HG03135 (cell line): ENCODE data around the gene IFNGR1.
"Not testable (repeated sequence)": the region's sequence is repeated elsewhere in the genome, so short reads cannot be mapped to it uniquely, and the experiment has no call there.

Experiments used
- ATAC-seq: cut with Tn5 transposase; IDR thresholded peaks from one replicate; pipeline ENCODE4 v1.9.1; 2021; ENCODE audit warnings: mild to moderate bottlenecking, moderate library complexity; ENCODE audit not compliant: unreplicated experiment

Gene IFNGR1

DNA sequence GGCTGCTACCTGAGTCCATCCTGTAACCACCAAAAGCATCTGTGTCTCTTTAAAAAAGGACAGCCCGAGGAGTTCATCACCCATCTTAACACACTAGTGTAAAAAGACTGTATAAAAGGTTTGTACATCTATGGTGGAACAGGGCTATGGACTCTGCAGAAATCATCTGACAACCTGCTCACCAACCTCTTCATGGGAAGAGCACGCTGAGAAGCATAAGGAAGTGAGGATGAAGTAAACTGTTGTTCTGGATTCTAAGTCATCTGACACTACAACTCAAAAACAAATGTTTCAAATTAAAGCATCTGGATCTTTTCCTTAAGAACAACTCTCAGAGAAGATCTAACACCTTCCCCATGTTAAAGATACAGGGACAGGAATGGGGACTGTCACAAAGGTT lies 5.4 kb downstream of the IFNGR1 start:
- ATAC-seq: no peak

DNA sequence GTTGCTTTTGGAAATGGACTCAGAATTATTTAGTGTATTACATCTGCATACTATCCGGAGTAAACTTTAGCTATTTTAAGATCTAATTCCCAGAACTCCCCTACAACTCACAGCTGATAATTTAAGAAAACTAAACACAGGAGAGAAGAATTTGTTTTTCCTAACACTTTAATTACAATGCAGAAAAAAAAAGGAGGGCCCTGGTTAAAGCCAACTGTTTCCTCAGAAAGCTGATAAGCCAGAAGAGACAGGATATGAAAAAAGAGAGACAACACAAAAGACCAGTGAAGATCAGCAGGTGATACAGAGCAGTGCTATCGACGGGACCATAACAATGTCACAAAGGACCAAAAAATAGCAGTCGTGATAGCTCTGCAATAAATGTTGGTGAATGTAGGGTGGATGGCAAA lies 5.8 kb downstream of the IFNGR1 start:
- ATAC-seq: no peak

DNA sequence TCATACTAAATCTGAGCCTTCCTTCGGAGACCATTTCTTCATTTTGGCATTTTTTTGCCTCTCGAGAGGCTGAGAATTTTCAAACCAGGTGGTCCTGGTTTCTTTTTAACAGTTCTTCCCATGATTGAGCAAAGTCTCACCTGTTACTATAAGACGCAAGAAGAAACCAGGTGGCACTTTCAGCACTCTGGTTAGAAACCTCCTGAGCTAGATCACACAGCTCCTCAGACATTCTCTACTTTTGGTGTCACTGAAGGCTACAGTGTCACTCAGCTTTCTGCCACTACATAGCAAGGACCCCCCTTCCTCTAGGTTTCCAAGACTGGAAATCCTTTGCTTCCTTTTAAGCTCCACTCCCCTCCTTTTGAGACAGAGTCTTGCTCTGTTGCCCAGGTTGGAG lies 7.3 kb downstream of the IFNGR1 start:
- no peak for ATAC-seq

DNA sequence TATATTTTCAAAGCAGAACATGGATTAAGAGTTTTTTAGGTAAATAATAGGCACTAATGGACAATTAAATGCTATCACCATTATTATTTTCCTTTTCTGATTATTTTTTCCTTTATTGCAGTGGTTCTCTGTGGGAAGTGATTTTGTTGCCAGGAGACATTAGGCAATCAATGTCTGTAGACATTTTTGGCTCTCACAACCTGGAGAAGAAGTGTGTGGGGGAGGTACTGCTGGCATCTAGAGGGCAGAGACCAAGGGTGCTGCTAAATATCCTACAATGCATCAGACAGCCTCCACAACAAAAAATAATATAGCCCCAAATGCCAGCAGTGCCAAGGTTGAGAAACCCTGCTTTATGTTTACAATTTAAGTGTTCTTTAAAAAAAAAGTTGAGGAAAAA lies 8.3 kb downstream of the IFNGR1 start:
- ATAC-seq: no peak

DNA sequence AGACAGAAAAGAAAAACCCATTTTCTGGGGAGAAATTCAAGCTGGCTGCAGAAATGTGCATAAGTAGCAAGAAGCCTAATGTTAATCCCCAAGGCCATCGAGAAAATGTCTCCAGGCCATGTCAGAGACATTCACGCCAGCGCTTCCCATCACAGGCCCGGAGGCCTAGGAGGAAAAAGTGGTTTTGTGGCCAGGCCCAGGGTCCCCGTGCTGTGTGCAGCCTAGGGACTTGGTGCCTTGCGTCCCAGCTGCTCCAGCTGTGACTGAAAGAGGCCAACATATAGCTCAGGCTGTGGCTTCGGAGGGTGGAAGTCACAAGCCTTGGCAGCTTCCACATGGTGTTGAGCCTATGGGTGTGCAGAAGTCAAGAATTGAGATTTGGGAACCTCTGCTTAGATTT lies 10.9 kb downstream of the IFNGR1 start:
- no peak for ATAC-seq

DNA sequence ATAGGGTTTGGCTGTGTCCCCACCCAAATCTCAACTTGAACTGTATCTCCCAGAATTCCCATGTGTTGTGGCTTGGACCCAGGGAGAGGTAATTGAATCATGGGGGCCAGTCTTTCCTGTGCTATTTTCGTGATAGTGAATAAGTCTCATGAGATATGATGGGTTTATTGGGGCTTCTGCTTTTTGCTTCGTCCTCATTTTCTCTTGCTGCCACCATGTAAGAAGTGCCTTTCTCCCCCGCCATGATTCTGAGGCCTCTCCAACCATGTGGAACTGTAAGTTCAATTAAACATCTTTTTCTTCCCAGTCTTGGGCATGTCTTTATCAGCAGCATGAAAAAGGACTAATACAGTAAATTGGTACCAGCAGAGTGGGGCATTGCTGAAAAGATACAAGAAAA lies 11.7 kb downstream of the IFNGR1 start:
- not testable (repeated sequence) for ATAC-seq

DNA sequence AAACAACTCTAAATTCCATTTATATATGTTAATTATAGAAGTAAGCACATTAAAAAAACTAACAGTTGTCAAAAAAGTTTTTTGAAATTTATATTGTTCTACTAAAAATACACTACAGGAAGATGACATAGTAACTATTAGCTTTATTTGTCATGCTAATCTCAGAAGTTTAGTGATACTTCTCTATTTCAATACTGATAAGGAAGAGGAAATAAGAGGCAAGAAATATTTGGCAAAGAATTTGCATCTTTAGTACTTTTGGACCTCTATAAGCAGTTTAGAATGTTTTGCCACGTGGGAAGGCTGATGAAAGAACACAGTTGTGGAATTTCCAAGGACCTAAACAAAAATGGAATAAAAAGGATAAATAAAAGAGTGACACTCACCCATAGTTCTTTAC lies 12.6 kb downstream of the IFNGR1 start:
- ATAC-seq: no peak

DNA sequence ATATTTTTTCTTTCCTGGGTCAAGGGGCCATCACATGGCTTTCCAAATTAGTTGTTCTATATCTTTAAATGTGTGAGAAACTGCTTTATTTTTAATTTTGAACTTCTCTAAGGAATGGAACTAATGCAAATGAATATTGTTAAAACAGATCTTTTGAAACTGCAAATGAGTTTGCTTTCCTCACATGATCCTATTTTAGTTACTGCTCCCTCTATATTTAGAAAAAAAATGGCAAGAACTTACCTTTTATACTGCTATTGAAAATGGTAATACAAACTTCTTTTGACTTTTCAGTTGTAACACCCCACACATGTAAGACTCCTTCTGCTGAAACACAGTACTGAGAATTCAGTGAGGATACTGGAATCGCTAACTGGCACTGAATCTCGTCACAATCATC lies 15.9 kb downstream of the IFNGR1 start:
- no peak for ATAC-seq

DNA sequence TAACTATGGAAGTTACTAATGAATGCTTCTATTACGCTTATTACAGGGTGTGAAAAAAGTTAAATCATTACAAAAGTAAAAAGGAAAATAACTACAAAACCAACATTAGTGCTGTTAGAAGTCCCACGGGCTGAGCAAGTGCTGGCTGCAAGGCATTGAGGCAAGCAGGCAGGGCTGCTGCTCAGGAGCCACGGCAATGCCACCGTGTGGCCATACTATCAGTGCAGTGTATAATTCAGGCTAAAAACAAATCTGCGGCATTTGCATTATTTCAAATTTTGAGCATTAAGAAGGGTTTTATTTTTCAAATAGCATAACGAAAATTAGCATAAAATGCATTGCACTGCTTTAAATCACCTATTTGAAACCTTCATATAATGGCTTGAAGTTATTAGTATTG lies 17.1 kb downstream of the IFNGR1 start:
- no peak for ATAC-seq

DNA sequence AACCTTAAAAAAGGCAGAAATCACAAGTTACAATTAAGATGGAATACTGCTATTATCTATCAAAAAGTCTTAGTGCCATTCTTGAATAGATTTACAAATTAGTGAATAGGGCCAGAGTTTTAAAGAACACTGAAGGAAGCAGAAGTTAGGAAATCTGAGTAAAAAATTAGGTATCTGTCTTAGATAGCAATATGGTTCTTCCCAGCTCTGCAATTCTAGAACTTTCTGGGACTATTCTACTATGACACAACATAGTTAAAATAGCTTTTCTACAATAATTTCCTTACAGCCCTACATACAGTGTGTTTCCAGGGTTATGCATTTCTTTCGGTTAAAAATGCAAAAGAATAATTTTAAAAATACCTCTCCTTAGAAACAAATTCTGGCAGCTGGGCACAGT lies 18.2 kb downstream of the IFNGR1 start:
- no peak for ATAC-seq

DNA sequence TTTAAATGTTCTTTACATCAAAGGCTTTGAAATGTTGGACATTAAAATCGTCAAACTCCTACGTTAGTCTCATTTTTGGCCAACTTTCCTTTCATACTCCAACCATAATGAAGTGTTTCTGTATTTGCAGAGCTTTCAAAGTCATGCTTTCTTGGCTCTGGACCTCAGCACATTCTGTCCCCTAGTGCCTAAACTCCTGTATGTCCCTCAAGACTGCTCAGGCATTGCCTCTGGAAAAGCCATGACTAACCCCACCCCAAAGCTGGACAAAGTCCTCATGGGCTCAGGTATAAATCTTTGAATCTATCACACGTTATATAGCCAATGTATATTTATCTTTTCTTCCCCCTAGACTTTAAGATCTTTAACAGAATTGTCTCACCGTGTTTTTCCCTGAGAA lies 18.9 kb downstream of the IFNGR1 start:
- no peak for ATAC-seq

DNA sequence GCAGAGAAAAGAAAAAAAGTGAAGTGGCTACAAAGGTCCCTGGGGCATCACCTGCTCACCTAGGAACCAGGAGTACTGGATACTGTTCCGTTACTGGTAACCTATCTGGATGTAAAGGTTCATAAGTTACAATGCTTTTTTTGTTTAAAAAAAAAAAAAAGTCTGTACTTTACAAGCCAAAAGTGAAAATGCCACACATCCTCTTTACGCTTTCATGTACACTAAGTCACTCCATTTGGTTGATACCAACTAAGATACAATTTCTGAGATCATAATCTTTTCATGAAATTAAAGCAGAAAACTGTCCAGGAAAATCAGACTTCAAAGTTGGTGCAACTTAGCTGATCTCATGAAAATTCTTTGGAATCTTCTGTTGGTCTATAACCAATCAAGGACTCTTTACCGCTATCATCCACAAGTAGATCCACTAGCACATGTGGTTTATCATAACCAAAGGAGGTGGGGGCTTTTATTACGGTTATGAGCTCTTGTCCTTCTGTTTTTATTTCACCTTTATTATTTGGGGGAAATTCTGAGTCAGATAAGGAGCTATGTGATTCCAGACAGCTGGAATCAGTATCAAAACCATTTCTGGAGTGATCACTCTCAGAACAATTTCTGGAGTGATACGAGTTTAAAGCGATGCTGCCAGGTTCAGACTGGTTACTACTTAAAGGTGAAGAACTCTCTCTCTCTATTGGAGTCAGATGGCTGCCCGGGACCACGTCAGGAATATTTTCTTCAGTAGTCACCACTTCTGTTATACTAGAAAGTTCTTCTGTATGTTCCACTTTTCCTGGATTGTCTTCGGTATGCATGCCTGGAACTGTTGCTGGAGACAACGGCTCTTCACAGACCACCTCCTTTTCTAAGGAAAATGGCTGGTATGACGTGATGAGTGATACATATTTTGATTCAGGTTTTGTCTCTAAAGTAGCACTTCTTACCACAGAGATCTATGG lies 21.2 kb downstream of the IFNGR1 start:
- ATAC-seq: no peak

DNA sequence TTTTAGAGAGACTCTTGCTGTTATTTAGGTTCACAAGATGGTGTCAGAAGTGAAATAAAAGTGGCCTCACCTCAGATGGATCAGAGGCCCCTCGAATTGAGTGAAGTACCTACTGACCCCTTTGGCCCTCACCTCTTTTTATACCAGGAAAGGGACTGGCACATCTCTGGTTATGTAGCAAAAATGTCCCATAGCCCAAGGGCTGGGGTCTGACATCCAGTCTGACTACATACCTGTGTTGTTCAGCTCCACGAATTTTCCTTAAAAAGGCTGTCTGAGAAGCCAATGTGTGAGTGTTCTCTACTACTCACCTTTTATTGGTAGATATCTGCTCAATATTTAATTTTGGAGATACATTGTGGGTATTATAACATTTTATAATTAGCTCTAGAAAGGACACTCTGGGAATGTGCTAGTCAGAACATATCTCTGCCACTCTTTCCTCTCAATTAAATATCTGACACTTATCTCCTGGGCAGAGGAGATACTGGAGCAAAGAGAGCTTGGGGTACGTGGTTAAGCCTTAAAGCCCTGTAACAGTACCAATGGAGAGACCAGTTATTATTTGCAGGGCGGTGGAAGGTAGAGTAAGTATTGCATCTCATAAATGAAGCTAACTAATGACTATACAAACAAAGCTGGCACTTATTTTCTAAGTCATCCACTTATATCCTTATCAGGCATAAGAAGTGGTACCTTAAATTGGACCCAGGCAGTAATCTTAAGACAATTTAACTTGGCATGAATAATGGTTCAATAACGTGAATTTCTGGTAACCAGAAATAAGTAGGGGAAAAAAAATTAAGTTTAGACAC lies 25.7 kb downstream of the IFNGR1 start:
- ATAC-seq: no peak

DNA sequence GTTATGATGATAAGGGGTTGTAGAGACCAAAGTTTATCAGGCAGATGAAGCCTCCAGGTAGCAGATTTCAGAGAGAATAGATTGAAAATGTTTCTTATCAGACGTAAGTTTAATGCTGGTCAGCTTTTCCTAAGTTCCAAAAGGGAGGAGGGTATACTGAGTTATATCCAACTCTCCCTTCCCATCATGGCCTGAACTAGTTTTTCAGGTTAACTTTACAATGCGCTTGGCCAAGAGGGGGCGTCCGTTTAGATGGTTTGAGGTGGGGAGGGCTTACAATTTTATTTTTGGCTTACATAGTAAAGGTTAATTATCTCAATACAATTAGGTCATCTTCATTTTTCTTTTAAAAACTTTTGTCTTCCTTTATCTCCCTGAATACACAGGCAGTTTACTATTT lies 26.4 kb downstream of the IFNGR1 start:
- ATAC-seq: no peak

DNA sequence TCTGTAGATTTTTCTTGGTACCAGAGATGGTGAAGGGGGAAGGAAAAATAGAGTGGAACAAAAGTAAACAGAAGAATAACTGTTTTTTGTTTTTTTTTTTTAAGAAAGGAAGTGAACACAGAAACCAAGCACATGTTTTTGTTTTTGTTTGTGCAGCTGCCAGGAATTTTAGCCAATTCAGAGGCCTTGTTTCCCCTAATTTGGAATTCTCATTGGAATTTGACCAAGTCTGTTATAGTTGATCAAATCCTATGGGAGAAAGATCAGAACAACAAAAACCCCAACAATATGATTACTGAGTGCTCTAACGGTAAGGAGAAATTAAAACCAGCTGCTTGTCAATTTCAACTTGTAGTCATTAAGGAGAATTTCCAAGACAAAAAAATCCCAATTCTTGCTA lies 27.5 kb downstream of the IFNGR1 start:
- no peak for ATAC-seq

DNA sequence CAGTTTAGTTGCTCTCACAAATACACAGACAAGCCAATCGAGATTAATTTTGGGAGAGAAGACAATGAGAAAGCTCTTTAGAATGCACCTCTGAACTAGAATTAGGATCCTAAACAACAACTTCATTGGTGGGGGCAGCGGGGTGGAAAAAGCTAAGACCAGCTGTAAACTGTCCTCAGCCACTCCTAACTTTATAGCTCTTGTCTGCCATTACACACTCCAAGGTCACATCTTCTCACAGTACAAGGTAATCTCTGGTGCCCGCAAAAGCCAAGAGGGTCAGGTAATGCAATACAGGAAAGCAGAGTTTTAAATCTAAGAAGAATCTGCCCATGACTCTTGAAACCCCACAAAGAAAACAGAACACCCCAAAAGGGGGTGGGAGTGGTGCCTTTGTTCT lies 27.9 kb downstream of the IFNGR1 start:
- ATAC-seq: no peak

DNA sequence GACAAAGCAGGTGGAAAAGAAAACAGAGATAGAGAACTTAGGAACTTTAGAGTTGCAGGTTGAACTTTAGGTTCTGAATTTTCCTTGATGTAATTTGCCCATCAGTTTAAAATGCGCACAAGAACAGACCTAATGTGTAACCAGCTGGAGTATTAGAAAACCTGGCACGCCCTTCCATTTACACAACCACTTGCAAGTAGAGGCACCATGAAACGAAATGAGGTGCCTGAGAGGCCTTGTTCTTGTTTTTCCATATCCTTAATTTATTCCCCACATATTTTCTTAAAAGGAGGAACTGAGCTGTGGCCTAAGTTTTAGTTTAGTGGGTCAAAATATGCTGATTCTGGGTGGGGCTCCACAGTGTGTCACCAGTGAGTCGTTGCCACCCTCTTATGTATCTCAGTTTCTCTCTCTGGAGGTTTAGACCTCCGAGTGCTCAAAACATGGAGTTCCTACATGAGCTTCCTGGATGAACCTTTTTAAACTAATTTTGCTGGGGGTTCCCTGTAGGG lies 28.5 kb downstream of the IFNGR1 start:
- no peak for ATAC-seq

DNA sequence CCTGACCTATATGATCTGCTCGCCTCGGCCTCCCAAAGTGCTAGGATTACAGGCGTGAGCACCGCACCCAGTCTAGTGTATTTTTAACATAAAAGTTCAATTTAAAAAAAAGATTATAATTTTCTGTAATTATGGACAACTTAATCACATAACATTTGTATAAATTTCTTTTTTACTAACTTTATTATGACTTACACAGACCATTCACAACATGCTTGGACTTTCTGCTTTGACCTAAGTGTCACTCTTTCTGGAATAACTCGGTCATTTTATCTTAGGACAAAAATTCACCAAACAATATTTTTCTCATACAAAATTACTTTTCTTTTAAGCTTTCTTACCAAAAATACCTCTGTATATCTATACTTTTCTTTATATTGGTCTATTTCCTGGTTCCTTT lies 30.3 kb downstream of the IFNGR1 start:
- no peak for ATAC-seq

DNA sequence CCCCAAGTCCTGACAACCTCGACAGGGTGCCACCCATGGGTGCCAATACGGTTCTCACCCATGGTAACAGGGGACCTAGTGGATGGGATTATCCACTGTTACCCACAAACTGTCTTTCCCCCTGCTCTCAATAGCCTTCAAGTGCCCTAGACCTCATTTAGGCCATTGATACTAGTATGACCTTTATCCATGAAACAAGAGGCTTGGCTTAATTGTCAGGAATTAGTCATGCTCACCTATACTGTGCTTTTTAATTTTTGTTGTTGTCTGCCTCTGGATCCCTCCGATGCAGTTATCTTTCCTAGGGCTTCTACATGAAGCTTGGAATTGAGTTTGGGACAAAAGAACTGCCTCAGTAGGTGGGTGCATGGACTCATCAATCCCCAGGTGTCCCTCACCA lies 33.9 kb downstream of the IFNGR1 start:
- no peak for ATAC-seq

DNA sequence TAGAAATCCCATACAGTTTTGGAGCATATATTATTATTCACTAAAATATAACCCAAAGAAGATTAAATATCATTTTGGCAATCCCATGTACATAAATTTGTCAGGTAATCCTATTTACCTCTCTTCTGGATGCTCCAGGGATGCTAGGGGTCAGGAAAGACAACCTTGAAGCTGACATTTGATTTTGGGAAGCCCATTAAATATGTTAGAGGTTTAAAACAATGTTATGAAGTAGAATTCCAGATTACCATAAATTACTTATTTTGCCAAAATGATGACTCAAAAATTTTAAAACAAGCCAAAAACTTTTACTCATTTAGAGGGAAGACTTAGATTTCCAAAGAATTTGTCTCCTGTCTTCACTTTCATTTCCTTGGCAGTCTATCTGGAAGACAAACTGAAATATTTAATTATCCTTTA lies 36.5 kb downstream of the IFNGR1 start:
- no peak for ATAC-seq

DNA sequence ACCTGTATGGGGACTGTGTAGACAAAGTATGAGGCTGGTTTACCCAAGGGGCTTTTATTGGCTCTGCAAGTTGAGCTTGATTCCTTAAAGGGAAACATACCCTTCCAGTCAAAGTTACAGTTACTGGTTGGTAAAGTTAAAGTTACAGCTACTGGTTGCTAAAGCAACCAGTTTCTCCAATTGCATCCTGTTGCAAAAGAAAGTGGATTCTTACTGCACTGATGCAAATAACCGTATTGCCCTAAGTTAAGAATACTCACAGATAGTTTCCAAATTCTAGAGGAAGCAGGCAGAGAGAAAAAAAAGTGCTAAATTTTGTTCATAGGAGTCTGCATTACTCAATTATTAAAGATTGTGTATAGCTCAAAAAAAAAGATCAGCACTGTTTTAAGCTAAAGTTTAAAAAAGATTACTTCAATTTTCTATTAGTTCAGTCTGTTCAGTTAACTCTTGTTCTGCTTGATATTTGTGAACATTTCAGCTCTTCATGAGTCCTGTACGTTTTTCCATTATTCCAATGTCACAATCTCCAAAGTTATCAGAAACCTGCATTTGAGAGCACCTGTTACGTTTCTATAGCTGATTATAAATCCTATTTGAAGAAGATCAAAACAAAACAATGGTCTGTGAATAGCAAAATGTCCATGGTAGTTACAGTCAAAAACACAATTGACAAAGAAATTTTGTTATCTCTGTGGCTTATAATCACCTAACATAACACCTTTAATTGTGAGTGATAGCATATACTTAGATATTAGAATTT lies 37.1 kb downstream of the IFNGR1 start:
- ATAC-seq: no peak
